Measurements from ENCODE around the gene RASL10B. TPM values are rescaled to one million over a fixed set of nuclear protein-coding genes. Genes with fewer than 3 reads are reported as not detected.

Gene RASL10B
- total RNA-seq, 1 donor from 2014 or later: 4.8 TPM

DNA sequence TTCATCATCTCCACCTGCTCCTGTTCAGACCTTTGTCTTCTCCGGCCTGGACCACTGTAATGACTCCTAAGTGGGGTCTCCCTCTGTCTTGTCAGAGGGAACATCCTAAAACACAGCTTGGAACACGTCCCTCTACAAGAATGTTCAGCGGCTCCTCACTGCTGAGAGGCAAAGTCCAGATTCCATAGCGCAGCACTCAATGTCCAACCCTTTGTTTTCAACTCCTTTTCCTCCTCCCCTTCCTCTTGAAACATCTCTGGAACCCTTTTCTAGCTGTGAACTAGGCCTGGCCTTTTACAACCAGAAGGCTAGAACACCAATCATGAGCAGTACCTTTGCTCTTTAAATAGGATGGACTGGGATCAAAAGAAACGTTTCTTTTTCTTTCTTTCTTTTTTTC is 30.2 kb downstream of the RASL10B start:
- DNase-seq (ENCODE audit: low spot score): no peak
- H3K27me3 Mint-ChIP-seq (ENCODE audit: insufficient read depth, low read depth): peaks cover 3% of the 10 kb centered on the region
- no peak overlapping the region for H3K4me2 ChIP-seq
- TF ChIP-seq CTCF (IDR thresholded peaks at IDR 0.05) (no peak), EZH2phosphoT487 (IDR thresholded peaks at IDR 0.05) (no peak)
- no peaks in the 10 kb centered on the region for H3K27me3 ChIP-seq
- no peaks in the 10 kb centered on the region for H3K9me3 Mint-ChIP-seq
- H3K27ac Mint-ChIP-seq: no peak overlapping the region
- H3F3A ChIP-seq (ENCODE audit: low read depth): peaks cover 29% of the 10 kb centered on the region
- H3K4me3 Mint-ChIP-seq: no peak overlapping the region
- peaks cover 22% of the 10 kb centered on the region for H3K4me1 Mint-ChIP-seq
- H3K36me3 ChIP-seq: no peaks in the 10 kb centered on the region
- no peak overlapping the region for H2AFZ ChIP-seq (replicated peaks)
- no peak overlapping the region for H3K9ac ChIP-seq
- H3K27ac ChIP-seq: no peak overlapping the region
- H3K36me3 Mint-ChIP-seq: no peaks in the 10 kb centered on the region
- no peak overlapping the region for H3K4me3 ChIP-seq
- no peaks in the 10 kb centered on the region for H4K20me1 ChIP-seq (ENCODE audit: low read depth)
- H3K79me2 ChIP-seq (ENCODE audit: low read depth): no peaks in the 10 kb centered on the region
- H3K9me3 ChIP-seq (ENCODE audit: low read depth): no peaks in the 10 kb centered on the region
- H3K4me1 ChIP-seq: peaks cover 19% of the 10 kb centered on the region

GRCh38 chr17:35763767-35764122 is 32.3 kb downstream of the RASL10B start:
- Mint-ChIP-seq H3K4me3 (peak overlapping the region; percentile 85), H3K9me3 (no peaks in the 10 kb centered on the region), H3K36me3 (no peaks in the 10 kb centered on the region), H3K4me1 (peaks cover 26% of the 10 kb centered on the region), H3K27ac (peak overlapping the region; percentile 84), H3K27me3 (ENCODE audit: insufficient read depth, low read depth) (peaks cover 3% of the 10 kb centered on the region)
- peaks cover 19% of the 10 kb centered on the region for H3K4me1 ChIP-seq
- H3K36me3 ChIP-seq: no peaks in the 10 kb centered on the region
- peaks cover 29% of the 10 kb centered on the region for H3F3A ChIP-seq (ENCODE audit: low read depth)
- no peak for DNase-seq (ENCODE audit: low spot score)
- no peaks in the 10 kb centered on the region for H3K9me3 ChIP-seq (ENCODE audit: low read depth)
- no peak overlapping the region for H3K4me2 ChIP-seq
- no peak for TF ChIP-seq EZH2phosphoT487 (IDR thresholded peaks at IDR 0.05)
- H4K20me1 ChIP-seq (ENCODE audit: low read depth): no peaks in the 10 kb centered on the region
- no peak overlapping the region for H3K27ac ChIP-seq
- H3K79me2 ChIP-seq (ENCODE audit: low read depth): no peaks in the 10 kb centered on the region
- H3K9ac ChIP-seq: no peak overlapping the region
- no peak overlapping the region for H2AFZ ChIP-seq (replicated peaks)
- peak overlapping the region; percentile 48 for H3K4me3 ChIP-seq
- no peaks in the 10 kb centered on the region for H3K27me3 ChIP-seq

DNA sequence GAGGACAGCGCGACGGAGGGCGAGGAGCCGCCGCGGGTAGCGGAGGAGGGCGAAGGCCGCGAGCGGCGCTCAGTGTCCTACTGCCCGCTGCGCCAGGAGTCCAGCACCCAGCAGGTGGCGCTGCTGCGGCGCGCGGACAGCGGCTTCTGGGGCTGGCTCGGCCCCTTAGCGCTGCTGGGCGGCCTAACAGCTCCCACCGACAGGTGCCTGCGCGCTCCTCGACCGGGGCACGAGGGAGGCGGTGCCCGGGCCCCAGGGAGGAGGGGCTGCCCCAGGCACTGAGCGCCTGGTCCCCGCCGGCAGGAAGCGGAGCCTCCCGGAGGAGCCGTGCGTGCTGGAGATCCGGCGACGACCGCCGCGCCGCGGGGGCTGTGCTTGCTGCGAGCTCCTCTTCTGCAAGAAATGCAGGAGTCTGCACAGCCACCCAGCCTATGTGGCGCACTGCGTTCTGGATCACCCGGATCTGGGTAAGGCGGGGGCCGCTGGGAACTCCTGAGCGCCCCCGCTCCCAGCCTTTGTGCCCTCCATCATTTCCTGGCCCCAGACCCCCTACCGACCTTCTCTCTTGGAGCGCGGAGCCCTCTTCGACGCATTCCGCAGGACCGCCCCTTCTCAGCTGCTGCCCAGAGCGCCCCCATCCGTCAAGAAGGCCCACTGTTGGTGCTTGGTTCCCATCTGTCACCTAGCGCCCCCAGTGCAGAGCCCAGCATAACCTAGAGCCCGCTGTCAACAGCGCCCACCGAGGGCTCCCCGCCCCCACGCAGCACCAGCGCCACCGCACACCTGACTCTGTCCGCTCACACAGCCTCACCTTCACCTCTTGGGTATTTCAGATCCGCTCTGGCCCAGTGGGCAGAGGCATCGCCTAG is 32.9 kb downstream of the RASL10B start:
- peak overlapping the region; percentile 91 for H2AFZ ChIP-seq (replicated peaks)
- DNase-seq (ENCODE audit: low spot score): peak; percentile 96
- Mint-ChIP-seq H3K4me3 (peak overlapping the region; percentile 88), H3K27me3 (ENCODE audit: insufficient read depth, low read depth) (peaks cover 3% of the 10 kb centered on the region), H3K27ac (no peak overlapping the region), H3K4me1 (peaks cover 26% of the 10 kb centered on the region), H3K36me3 (no peaks in the 10 kb centered on the region), H3K9me3 (no peaks in the 10 kb centered on the region)
- no peaks in the 10 kb centered on the region for H3K36me3 ChIP-seq
- peaks cover 19% of the 10 kb centered on the region for H3K4me1 ChIP-seq
- H3K27me3 ChIP-seq: no peaks in the 10 kb centered on the region
- no peaks in the 10 kb centered on the region for H3K79me2 ChIP-seq (ENCODE audit: low read depth)
- peaks cover 29% of the 10 kb centered on the region for H3F3A ChIP-seq (ENCODE audit: low read depth)
- no peaks in the 10 kb centered on the region for H3K9me3 ChIP-seq (ENCODE audit: low read depth)
- H3K4me2 ChIP-seq: peak overlapping the region; percentile 74
- no peak overlapping the region for H3K9ac ChIP-seq
- peak overlapping the region; percentile 48 for H3K4me3 ChIP-seq
- no peaks in the 10 kb centered on the region for H4K20me1 ChIP-seq (ENCODE audit: low read depth)
- TF ChIP-seq EZH2 (IDR thresholded peaks at IDR 0.05): peak; percentile 40
- peak; percentile 73 for TF ChIP-seq CTCF (IDR thresholded peaks at IDR 0.05)
- no peak for TF ChIP-seq EZH2phosphoT487 (IDR thresholded peaks at IDR 0.05)
- H3K27ac ChIP-seq: no peak overlapping the region

DNA sequence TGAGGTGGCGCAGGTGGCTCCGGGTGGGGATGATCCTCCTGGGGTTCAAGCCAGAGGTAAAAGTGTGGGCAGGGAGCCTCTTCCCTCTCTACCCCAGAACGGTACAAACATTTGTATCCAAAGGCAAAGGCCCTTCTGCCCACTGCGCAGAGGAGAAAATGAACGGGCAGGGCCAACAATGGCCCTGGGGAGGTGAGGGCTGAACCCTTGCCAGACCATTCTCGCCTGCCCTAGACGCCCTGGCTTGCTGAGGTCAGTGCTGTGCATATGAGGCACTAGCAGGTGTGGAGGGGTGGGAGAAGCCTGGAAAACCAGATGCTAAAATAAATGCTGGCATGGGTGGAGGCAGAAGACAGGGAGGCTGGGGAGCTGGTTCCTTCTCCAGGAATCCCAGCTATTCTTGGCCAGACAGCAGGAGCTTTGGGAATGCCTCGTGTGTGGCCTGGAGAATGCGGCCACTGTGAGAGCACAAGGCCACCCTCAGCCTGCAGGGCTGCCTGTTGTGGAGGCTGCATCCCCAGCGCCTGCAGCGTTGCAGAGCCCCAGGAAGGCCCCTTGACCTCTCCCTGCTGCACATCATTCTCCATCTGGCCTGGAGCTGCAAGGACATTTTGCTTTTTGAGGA is 33.8 kb downstream of the RASL10B start:
- no peak overlapping the region for H3K9ac ChIP-seq
- no peak overlapping the region for H3K27ac ChIP-seq
- peak overlapping the region; percentile 91 for H2AFZ ChIP-seq (replicated peaks)
- no peaks in the 10 kb centered on the region for H3K9me3 ChIP-seq (ENCODE audit: low read depth)
- DNase-seq (ENCODE audit: low spot score): peak; percentile 48
- no peaks in the 10 kb centered on the region for H3K36me3 ChIP-seq
- H3K4me2 ChIP-seq: no peak overlapping the region
- H3K27me3 ChIP-seq: no peaks in the 10 kb centered on the region
- TF ChIP-seq CTCF (IDR thresholded peaks at IDR 0.05) (no peak), EZH2phosphoT487 (IDR thresholded peaks at IDR 0.05) (no peak), EZH2 (IDR thresholded peaks at IDR 0.05) (no peak)
- H4K20me1 ChIP-seq (ENCODE audit: low read depth): no peaks in the 10 kb centered on the region
- H3K4me1 ChIP-seq: peaks cover 19% of the 10 kb centered on the region
- H3K9me3 Mint-ChIP-seq: no peaks in the 10 kb centered on the region
- no peaks in the 10 kb centered on the region for H3K79me2 ChIP-seq (ENCODE audit: low read depth)
- peaks cover 29% of the 10 kb centered on the region for H3F3A ChIP-seq (ENCODE audit: low read depth)
- H3K27ac Mint-ChIP-seq: peak overlapping the region; percentile 88
- peaks cover 26% of the 10 kb centered on the region for H3K4me1 Mint-ChIP-seq
- no peaks in the 10 kb centered on the region for H3K36me3 Mint-ChIP-seq
- H3K4me3 Mint-ChIP-seq: peak overlapping the region; percentile 88
- H3K4me3 ChIP-seq: no peak overlapping the region
- H3K27me3 Mint-ChIP-seq (ENCODE audit: insufficient read depth, low read depth): peaks cover under 1% of the 10 kb centered on the region

All from neural progenitor cell (in vitro differentiated cells).